ENCODE measurements around the gene CAMK2G.
"Not testable (repeated sequence)": the region's sequence is repeated elsewhere in the genome, so short reads cannot be mapped to it uniquely, and the experiment has no call there.

The CAMK2G gene

DNA sequence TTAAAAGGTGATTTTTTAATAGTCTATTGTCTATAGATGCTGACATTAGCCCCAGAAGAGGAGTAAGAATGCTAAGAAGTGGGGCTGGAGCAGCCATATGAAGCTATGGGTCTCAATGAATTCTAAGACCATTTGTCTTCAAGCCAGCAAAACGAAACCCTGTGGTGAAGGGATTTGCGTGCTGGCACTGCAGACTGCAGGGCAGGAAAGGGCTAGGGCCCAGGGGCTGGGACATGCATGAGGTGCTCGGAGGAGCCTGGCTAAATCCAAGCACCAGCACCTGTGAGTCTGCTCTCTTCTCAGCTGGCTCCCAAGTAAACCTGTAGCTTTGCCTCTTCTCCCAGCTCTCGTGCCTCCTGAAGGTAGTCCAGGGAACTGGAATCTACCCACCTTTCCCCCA is 61.7 kb downstream of the CAMK2G start:
- no peak for DNase-seq (ENCODE audit: low read depth)

DNA sequence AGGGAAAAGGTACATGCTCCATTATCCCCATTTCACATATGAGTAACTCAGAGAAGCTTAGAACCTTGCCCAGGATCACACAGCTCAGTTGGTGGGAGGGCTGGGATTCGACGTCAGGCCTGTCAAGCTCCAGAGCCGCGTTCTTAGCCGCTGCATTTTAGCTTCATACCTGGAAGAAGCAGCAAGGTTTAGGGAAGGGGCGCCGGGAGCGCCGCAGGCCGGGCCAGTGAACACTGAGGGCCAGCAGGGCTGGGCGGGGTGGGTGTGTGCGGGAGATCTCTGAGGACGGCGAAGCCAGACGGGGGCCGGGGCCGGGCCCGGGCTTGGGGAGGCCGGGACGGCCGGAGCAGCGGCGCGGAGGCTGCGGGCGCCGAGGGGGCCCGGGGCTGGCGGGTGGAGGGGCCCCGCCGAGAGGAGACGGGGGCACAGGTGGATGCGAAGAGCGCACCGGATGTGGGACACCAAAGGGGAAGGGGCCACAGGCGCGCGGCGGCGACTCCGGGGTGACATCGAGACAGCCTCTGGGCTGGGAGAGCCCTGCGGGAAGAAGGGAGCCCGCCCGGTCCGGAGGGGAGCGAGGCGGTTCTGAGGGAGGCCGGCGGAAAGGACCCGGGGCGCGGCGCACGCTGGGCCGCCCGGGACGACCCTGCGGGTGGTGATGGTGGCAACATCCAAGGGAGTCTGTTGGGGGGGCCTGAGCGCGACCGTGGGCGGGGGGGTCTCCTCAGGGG is 63.5 kb downstream of the CAMK2G start:
- peak; percentile 31 for DNase-seq (ENCODE audit: low read depth)

DNA sequence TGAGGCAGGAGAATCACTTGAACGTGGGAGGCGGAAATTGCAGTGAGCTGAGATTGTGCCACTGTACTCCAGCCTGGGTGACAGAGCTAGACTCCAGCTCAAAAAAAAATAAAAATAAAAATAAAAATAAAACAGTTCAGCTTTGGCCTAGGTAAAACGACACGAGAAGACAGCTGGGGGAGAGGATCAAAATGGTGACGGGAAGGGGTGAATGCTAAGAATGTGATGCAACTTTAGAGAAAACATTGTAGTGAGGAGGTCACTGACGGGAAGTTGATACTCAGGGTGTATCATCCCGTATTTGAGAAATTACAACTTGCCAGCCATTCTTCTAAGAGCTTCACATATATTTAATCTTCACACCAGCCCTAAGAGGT is 64.0 kb downstream of the CAMK2G start:
- no peak for DNase-seq (ENCODE audit: low read depth)

DNA sequence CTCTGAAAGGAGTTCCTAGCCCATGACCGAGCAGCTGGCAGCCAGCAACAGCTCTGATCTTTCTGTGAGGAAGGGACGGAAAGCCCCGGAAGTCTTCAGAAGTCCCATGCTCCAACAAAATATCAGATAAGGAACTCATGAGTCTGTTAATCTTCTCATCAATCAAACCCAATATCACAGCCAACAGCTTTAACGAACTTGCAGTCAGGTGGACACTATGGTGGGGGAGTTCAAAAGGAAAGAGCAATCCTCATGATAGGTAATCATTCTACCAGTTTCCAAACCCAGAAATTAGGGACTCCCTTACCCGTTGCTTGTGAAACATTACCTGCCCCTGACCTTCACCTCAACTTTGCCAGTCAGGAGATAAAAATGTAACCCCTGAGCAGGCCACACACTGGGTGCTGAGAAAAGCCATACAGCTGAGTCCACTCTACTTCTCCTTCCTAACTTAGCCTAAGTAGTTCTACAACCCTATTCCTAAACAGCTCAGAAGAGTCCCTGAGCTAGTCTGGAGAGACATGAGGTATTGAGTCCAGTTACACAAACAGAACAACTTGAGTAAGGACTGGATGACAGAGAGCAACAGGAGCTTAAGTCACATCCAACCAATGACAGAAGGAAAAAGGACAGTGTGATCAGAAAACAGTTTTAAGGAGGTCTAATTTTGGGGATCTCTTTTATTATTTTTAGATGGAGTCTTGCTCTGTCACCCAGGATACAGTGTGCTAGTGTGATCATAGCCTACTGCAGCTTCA is 65.1 kb downstream of the CAMK2G start:
- no peak for DNase-seq (ENCODE audit: low read depth)

DNA sequence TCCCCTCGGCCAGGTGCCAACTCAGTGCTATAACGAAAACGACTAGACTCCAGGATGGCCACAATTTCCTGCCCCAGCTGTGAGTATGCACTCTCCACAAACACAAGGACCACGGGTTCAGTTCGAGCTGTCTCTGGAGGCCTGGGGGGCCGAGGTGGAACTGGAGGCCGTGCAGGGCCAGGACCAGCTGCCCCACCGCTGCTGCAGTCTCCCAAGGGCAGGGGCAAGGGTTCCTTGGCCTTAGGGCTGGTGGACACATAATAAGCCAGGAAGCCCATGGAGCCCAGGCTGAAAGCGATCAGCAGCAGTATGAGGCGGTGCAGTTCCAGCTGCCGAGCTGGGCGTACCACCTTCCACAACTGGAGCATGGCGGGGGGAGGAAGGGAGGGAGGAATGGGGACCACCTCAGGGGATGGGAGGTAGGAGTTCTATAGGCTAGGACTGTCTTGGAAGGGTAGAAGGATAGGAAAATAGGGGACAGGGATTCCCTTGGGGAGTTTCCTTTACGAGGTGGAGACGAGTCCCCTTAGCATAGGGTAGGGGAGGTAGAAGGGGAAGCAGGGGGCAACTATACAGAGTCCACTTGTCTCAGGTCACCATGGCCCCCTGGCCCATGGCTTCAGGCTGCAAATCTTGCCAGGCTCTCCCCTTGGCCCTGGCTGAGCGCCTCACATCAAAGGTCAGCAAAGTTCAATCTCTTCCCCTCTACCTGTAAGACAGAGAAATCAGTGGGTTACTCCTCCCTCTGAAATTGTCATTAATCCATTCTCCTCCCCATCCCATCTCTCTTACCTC is 66.1 kb downstream of the CAMK2G start:
- no peak for DNase-seq (ENCODE audit: low read depth)

DNA sequence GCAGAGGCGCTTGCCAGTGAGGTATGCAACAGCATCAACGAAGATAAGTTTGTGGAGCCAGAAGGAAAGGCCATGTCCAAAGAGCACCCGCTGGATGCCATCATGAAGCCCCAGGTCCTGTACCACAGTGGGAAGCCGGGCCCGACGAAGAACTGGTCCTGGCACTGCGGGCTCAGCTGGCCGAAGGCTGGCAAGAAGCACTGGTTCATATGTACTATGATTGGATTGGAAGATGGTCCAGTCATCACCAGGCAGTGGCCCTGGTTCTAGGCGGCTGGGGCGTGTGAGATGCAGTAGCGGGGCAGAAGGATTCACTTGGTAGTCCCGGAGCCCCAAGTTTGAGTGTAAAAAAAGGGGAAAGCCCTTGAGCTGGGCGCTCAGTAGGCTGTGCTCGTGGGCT is 66.9 kb downstream of the CAMK2G start:
- DNase-seq (ENCODE audit: low read depth): no peak

DNA sequence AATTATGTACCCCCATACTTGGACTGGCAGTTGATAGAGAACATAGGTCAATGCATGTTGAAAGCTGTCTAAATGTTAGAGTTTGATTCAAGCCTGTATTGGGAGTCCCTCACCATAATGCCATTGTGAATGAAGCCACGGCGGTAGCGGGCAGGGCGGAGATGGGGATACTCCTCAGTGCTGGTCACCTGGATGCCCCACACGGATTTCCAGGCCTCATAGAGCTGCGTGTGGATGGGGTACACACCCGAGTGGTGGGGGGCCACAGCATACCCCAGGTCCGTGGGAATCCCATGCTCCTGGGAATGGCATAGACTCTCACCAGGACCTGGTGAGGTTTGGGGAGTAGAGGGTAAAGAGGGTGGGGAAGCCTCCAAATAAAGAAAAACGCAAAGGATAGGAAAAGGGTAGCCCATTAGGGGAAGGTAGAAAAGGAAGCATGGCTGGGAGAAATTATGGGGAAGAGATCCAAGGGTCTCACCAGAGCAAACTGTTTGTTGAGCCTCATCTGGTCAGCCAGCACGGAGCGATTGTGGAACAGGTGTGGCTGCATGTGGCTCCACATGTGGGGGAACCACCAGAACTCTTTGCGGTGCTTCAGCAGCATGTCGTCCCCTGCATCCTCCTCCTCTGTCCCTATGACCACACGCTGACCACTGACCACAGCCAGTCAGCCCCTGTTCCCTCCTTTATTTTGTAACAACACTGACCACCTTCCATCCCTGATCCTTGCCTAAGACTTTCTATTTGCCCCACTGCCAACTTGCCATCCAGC is 68.0 kb downstream of the CAMK2G start:
- DNase-seq (ENCODE audit: low read depth): no peak

DNA sequence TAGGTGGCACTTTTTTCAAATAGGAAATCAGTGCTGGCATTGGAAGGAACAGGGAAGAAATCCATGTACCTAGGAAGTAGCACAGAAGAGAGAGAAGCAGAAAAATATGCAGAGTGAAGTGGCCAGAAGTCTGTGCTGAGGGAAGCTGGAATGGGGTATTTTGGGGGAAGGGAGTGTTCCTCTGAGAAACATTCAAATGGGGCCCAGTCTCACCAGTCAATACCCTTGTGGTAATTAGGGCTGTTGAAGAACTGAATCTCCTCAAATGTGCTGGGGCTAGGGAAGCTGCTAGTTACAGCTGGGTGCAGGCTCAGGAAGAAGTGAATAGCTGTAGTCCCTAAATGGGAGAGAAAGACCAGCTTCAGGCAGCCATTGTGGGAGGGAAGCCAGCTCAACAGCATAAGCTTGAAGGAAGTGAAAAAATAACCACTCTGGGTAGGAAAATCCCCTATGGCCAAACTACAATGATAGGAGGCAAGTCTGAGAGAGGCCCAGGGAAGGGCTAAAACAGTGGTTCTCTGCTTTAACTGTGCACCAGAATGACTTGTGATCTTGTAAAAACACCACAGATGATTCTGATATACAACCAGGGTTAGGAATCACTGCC is 70.6 kb downstream of the CAMK2G start:
- DNase-seq (ENCODE audit: low read depth): no peak

DNA sequence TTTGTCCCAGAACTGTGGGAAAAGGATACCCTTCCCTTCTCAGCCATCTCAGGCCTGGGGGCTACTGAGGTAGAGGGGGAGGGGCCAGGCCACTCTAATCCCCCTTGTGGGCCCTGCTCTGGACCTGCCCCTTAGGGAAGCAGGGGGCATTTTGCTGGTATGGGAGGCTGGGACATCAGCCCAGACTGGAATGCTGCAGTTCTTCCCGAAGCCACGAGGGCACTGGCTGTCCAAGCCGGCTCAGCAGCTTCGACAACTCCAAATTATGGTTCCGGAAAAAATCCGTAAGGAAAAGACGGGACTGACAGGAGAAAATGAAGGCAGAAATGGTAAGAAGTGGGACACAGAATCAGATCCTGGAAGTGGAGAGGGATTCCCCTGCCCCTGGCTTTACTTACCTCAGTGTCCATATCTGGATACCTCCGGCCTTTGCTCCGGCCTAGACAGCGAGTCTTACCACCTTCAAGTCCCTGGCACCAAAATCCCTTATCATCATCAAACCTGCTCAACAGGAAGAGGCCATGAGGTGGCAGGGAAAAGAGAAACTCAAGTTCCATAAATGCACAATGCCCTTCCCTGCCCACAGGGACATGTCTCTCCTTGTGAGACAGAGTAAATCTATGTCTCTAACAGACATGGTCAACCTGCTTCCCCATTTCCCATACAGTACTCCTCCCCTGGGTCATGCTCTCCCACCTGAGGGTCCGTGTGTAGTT is 71.9 kb downstream of the CAMK2G start:
- DNase-seq (ENCODE audit: low read depth): no peak

DNA sequence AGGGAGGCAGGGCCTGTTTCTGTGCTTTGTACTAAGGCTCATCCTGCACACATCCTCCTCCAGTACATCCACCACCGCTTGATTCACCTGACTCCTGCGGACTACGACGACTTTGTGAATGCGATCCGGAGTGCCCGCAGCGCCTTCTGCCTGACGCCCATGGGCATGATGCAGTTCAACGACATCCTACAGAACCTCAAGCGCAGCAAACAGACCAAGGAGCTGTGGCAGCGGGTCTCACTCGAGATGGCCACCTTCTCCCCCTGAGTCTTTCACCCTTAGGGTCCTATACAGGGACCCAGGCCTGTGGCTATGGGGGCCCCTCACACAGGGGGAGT is 73.1 kb downstream of the CAMK2G start:
- no peak for DNase-seq (ENCODE audit: low read depth)

DNA sequence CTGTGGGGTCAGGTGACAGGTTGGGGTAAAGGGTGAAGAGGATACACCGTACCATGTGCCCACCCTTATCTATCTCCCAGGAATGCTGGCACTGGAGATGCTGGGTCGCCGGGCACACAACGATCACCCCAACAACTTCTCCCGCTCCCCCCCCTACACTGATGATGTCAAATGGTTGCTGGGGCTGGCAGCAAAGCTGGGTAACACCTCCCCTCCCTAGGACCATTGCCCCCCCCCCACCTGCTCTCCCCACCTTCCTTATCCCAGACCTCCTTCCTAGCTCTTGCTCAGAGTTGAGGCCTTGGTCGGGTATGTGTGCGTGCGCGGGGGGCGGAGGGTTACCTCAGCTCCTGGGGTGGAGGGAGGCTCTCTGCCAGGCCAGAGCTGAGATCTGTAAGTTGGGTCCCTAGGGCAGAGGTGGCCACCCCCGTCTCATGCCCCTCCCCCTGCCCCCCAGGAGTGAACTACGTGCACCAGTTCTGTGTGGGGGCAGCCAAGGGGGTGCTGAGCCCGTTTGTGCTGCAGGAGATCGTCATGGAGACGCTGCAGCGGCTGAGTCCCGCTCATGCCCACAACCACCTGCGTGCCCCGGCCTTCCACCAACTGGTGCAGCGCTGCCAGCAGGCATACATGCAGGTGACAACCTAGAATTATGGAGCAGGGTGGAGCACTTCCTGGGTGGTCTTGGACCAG is 73.6 kb downstream of the CAMK2G start:
- no peak for DNase-seq (ENCODE audit: low read depth)

DNA sequence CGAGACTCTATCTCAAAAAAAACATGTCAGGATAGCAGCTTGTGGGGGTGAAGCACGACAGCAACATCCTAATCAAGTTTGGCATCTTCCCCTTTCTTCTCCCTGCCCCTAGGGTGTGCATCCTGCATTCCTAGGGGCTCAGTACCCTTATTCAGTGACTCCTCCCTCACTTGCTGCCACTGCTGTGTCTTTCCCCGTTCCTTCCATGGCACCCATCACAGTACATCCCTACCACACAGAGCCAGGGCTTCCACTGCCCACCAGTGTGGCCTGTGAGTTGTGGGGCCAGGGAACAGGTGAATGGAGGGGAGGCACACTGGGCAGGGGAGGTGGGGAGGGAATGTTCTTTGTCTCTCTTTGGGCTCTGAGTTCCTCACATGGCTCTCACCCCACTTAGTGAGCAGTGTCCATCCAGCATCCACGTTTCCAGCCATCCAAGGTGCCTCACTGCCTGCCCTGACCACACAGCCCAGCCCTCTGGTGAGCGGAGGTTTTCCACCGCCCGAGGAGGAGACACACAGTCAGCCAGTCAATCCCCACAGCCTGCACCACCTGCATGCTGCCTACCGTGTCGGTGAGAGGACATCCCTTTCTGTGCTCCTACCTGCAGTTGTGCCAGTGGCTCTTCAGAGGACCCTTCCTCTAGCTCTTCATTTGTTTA is 74.3 kb downstream of the CAMK2G start:
- no peak for DNase-seq (ENCODE audit: low read depth)

DNA sequence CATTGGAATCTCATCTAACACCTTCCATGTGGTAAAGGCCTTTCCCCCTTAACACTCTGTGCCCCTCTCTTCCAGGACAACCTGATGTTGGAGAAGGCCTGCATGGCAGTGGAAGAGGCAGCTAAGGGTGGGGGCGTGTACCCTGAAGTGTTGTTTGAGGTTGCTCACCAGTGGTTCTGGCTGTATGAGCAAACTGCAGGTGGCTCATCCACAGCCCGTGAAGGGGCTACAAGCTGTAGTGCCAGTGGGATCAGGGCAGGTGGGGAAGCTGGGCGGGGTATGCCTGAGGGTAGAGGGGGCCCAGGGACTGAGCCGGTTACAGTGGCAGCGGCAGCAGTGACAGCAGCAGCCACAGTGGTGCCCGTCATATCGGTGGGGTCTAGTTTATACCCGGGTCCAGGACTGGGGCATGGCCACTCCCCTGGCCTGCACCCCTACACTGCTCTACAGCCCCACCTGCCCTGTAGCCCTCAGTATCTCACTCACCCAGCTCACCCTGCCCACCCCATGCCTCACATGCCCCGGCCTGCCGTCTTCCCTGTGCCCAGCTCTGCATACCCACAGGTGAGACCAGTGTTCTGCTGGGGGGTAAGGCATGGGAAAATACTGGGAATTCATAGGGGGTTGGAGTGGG is 75.3 kb downstream of the CAMK2G start:
- no peak for DNase-seq (ENCODE audit: low read depth)

DNA sequence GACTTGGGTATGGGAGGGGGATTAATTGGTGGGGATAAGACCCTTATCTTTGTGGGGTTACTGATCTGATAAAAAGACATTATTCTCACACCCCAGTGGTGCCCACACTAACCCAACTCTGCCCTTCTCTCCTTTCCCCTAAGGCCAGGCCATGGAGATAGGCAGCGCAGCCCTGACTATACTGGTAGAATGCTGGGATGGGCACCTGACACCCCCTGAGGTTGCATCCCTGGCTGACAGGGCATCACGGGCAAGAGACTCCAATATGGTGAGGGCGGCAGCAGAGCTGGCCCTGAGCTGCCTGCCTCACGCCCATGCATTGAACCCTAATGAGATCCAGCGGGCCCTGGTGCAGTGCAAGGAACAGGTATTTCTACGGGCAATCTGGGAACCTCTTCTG is 76.3 kb downstream of the CAMK2G start:
- no peak for DNase-seq (ENCODE audit: low read depth)

DNA sequence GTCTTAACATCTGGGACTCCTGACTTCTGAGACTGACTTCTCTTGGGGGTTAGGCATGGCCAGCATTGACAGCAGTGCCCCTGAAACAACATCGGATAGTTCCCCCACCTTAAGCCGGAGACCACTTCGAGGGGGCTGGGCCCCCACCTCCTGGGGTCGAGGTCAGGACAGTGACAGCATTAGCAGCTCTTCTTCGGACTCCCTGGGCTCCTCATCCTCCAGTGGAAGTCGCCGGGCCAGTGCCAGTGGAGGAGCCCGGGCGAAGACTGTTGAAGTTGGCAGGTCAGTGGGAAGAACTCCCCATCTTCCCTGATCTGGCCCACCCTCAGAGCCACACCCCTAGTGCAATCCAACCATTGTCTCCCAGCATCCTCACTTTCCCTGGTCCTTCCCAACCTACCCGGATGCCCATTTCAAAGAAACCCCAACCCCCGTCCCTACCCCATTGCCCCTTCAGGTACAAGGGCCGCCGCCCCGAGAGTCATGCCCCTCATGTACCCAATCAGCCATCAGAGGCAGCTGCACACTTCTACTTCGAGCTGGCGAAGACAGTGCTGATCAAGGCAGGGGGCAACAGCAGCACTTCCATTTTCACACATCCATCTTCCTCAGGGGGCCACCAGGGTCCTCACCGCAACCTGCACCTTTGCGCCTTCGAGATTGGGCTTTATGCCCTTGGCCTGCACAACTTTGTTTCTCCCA is 76.9 kb downstream of the CAMK2G start:
- no peak for DNase-seq (ENCODE audit: low read depth)

DNA sequence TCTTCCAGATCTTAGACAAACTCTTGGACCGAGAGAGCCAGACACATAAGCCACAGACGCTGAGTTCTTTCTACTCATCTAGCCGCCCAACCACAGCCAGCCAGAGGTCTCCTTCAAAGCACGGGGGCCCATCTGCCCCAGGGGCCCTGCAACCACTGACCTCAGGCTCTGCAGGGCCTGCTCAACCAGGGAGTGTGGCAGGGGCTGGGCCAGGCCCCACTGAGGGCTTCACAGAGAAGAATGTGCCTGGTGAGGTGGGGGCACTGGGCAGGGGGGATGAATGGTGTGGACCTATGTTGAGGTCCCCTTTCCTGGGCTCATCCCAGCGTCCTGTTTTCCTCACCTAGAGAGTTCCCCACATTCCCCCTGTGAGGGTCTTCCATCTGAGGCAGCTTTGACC is 77.6 kb downstream of the CAMK2G start:
- DNase-seq (ENCODE audit: low read depth): no peak

DNA sequence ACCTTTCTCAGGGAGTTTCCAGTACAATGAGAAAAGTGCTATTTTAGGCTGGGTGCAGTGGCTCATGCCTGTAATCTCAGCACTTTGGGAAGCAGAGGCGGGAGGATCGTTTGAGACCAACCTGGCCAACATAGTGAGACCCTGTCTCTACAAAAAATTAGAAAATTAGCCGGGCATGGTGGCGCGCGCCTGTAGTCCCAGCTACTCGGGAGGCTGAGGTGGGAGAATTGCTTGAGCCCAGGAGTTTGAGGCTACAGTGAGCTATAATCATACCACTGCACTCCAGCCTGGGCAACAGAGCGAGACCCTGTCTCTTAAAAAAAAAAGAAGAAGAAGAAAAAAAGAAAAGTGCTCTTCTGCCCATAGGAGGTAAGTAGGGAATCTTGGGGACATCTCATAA is 78.3 kb downstream of the CAMK2G start:
- not testable (repeated sequence) for DNase-seq (ENCODE audit: low read depth)

DNA sequence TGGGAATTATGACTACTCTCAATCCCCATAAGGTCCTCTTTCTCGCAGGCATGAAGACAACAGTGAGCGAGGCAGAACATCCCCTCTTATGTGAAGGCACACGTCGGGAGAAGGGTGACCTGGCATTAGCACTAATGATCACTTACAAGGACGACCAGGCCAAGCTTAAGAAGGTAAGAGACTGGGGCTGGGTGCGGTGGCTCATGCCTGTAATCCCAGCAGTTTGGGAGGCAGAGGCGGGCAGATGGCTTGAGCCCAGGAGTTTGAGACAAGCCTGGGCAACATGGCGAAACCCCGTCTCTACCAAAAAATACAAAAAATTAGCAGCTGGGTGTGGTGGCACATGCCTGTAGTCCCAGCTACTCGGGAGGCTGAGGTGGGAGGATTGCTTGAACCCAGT is 78.9 kb downstream of the CAMK2G start:
- not testable (repeated sequence) for DNase-seq (ENCODE audit: low read depth)

DNA sequence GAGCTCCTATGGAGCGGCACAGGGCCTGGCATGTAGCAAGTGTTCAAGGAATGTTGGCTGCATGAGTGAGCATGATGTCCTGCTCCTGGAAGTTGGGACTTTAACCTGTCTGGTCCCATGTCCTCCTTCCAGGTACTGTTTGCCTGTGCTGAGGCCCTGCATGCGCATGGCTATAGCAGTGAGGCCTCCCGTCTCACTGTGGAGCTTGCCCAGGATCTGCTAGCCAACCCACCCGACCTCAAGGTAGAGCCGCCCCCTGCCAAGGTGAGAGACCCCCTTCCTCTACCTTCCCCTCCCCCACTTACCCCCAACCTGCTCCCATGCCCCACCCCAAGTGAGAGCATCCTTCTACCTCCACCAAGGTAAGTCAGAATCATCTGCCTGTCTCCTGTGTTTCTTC is 80.9 kb downstream of the CAMK2G start:
- DNase-seq (ENCODE audit: low read depth): no peak
